Neural cell (in vitro differentiated cells): ENCODE results near the gene ARHGEF38. TPM values are rescaled to one million over a fixed set of nuclear protein-coding genes. Genes with fewer than 3 reads are reported as not detected.

Experiments
- H2AFZ ChIP-seq: fragments of 200-600, 300-800 bp; sonication (generic), shearing (Covaris generic); 2 replicates; pipeline ENCODE4 v1.6.0; 2014; ENCODE audit warnings: low read depth, mild to moderate bottlenecking, antibody characterized with exemption, low read length, moderate library complexity
- H3F3A ChIP-seq: fragments of 200-600 bp; shearing (Covaris generic); 2 replicates; pipeline ENCODE4 v1.6.1; 2016; ENCODE audit warnings: mild to moderate bottlenecking, moderate library complexity, mixed read lengths, antibody characterized with exemption, low read length; ENCODE audit not compliant: insufficient read depth, poor library complexity, severe bottlenecking
- H3K27ac ChIP-seq: fragments of 200-600, 300-800 bp; sonication (generic), shearing (Covaris generic); 2 replicates; pipeline ENCODE4 v1.5.1; 2014; ENCODE audit warnings: mild to moderate bottlenecking, low read length, moderate library complexity
- H3K27me3 ChIP-seq: fragments of 300-800, 200-600 bp; sonication (generic), shearing (Covaris generic); 2 replicates; pipeline ENCODE4 v1.6.0; 2014; ENCODE audit warnings: mild to moderate bottlenecking, low read depth, low read length, moderate library complexity; ENCODE audit not compliant: insufficient read depth
- H3K36me3 ChIP-seq: fragments of 300-800, 200-600 bp; sonication (generic), shearing (Covaris generic); 2 replicates; pipeline ENCODE4 v1.5.1; 2014; ENCODE audit warnings: mild to moderate bottlenecking, antibody characterized with exemption, low read length, moderate library complexity; ENCODE audit not compliant: insufficient read depth
- H3K4me2 ChIP-seq: fragments of 300-800, 200-600 bp; sonication (generic), shearing (Covaris generic); 2 replicates; pipeline ENCODE4 v1.6.0; 2014; ENCODE audit warnings: mild to moderate bottlenecking, low read length
- H3K4me3 ChIP-seq: fragments of 300-800, 200-600 bp; sonication (generic), shearing (Covaris generic); 2 replicates; pipeline ENCODE4 v1.5.1; 2014; ENCODE audit warnings: mild to moderate bottlenecking, low read length, moderate library complexity
- H3K79me2 ChIP-seq: fragments of 200-600 bp; shearing (Covaris generic); replicated peaks from 2 replicates; pipeline ENCODE4 v1.6.0; 2014; ENCODE audit warnings: mild to moderate bottlenecking, low read length, moderate library complexity; ENCODE audit not compliant: insufficient read depth
- H3K9ac ChIP-seq: fragments of 300-800, 200-600 bp; sonication (generic), shearing (Covaris generic); 2 replicates; pipeline ENCODE4 v1.6.1; 2016; ENCODE audit warnings: mild to moderate bottlenecking, low read length, mixed read lengths
- H3K9me2 ChIP-seq: fragments of 200-600 bp; shearing (Covaris generic); 2 replicates; pipeline ENCODE4 v1.6.1; 2016; ENCODE audit warnings: mild to moderate bottlenecking, low read length, mixed read lengths; ENCODE audit not compliant: insufficient read depth
- H3K9me3 ChIP-seq: fragments of 200-600, 300-800 bp; sonication (generic), shearing (Covaris generic); 2 replicates; pipeline ENCODE4 v1.6.1; 2016; ENCODE audit warnings: mild to moderate bottlenecking, mixed run types, low read length, moderate library complexity, mixed read lengths
- H4K20me1 ChIP-seq: fragments of 200-600 bp; shearing (Covaris generic); 2 replicates; pipeline ENCODE4 v1.6.1; 2016; ENCODE audit warnings: mild to moderate bottlenecking, mixed run types; ENCODE audit not compliant: insufficient read depth
- CTCF ChIP-seq: fragments of 450-650 bp; IDR thresholded peaks from 2 replicates; pipeline ENCODE4 v1.5.1; 2014; ENCODE audit warnings: antibody characterized with exemption, mild to moderate bottlenecking, moderate library complexity; ENCODE audit not compliant: poor library complexity, severe bottlenecking
- EP300 ChIP-seq: fragments of 450-650 bp; conservative IDR thresholded peaks from 2 replicates; pipeline ENCODE4 v1.6.1; 2014; ENCODE audit warnings: antibody characterized with exemption, mild to moderate bottlenecking, moderate library complexity; ENCODE audit not compliant: poor library complexity, severe bottlenecking
- EZH2 ChIP-seq: fragments of 200-600, 300-800 bp; shearing (Covaris generic), sonication (generic); IDR thresholded peaks from 2 replicates; pipeline ENCODE4 v1.6.1; 2014; ENCODE audit warnings: antibody characterized with exemption, low read length, borderline replicate concordance, mild to moderate bottlenecking; ENCODE audit not compliant: insufficient read depth, poor library complexity, severe bottlenecking
- MXI1 ChIP-seq: fragments of 450-650 bp; conservative IDR thresholded peaks from 2 replicates; pipeline ENCODE4 v1.6.1; 2014; ENCODE audit warnings: antibody characterized with exemption, mild to moderate bottlenecking; ENCODE audit not compliant: poor library complexity, severe bottlenecking
- POLR2AphosphoS5 ChIP-seq: IDR thresholded peaks from 2 replicates; pipeline ENCODE4 v1.6.1; 2012
- RAD21 ChIP-seq: fragments of 450-650 bp; conservative IDR thresholded peaks from 2 replicates; pipeline ENCODE4 v1.6.1; 2014; ENCODE audit warnings: antibody characterized with exemption, mild to moderate bottlenecking, moderate library complexity
- REST ChIP-seq: IDR thresholded peaks from 2 replicates; pipeline ENCODE4 v1.6.1; 2012; ENCODE audit warnings: borderline replicate concordance
- SMC3 ChIP-seq: fragments of 450-650 bp; conservative IDR thresholded peaks from 2 replicates; pipeline ENCODE4 v1.6.1; 2014; ENCODE audit warnings: antibody characterized with exemption, mild to moderate bottlenecking, moderate library complexity; ENCODE audit not compliant: poor library complexity
- TAF1 ChIP-seq: IDR thresholded peaks from 2 replicates; pipeline ENCODE4 v1.6.1; 2012; ENCODE audit warnings: low read depth
- polyA plus RNA-seq: library from polyadenylated mRNA; depleted of rRNA; stranded (reverse); fragments of >200 nt; gene quantifications from 2 replicates; pipeline ENCODE4 v1.2.3, GENCODE V29; 2014

ARHGEF38 gene
- polyA plus RNA-seq, 1 donor from 2014 or later, result not detected

GRCh38 chr4:105603158-105603557, 50.7 kb downstream of the ARHGEF38 start:
- Histone ChIP-seq H3K4me2 (no peak overlapping the region), H3K36me3 (no peaks in the 10 kb centered on the region), H3K79me2 (no peaks in the 10 kb centered on the region), H3K27me3 (no peaks in the 10 kb centered on the region), H4K20me1 (no peaks in the 10 kb centered on the region), H3K9ac (no peak overlapping the region), H3F3A (no peaks in the 10 kb centered on the region), H3K9me2 (no peaks in the 10 kb centered on the region), H3K4me3 (no peak overlapping the region), H2AFZ (no peak overlapping the region), H3K9me3 (no peaks in the 10 kb centered on the region), H3K27ac (no peak overlapping the region)
- TF ChIP-seq SMC3, result no peak
- TF ChIP-seq EZH2, result no peak
- no peak for TF ChIP-seq CTCF
- no peak for TF ChIP-seq TAF1
- TF ChIP-seq POLR2AphosphoS5, result no peak
- no peak for TF ChIP-seq REST
- no peak for TF ChIP-seq MXI1
- TF ChIP-seq EP300, result no peak
- TF ChIP-seq RAD21, result no peak

- no peak overlapping the region for H3K27ac ChIP-seq
- H3K36me3 ChIP-seq, result no peaks in the 10 kb centered on the region
- H4K20me1 ChIP-seq, result no peaks in the 10 kb centered on the region
- TF ChIP-seq MXI1, result no peak
- no peak for TF ChIP-seq CTCF
- TF ChIP-seq RAD21, result no peak
- H2AFZ ChIP-seq, result no peak overlapping the region
- no peaks in the 10 kb centered on the region for H3F3A ChIP-seq
- H3K9ac ChIP-seq, result no peak overlapping the region
- H3K79me2 ChIP-seq, result no peaks in the 10 kb centered on the region
- H3K9me2 ChIP-seq, result no peaks in the 10 kb centered on the region
- H3K27me3 ChIP-seq, result no peaks in the 10 kb centered on the region
- no peak overlapping the region for H3K4me3 ChIP-seq
- no peaks in the 10 kb centered on the region for H3K9me3 ChIP-seq
- H3K4me2 ChIP-seq, result no peak overlapping the region
These were observed 53.1 kb downstream of the ARHGEF38 start for GRCh38 chr4:105605493-105605892.
